Mucosa of descending colon (tissue), 3 donors: Measurements from ENCODE around the gene UNC80. TPM values are rescaled to one million over a fixed set of nuclear protein-coding genes. Genes with fewer than 3 reads are reported as not detected.

Source experiments
- ATAC-seq: fragments of 200-7000 bp; cut with Tn5 transposase; one replicate; pipeline ENCODE4 v1.9.1; 2020; ENCODE audit warnings: mild to moderate bottlenecking, moderate library complexity
- DNase-seq, 3 donors: peaks; one replicate each; pipeline ENCODE4 v3.0.0-alpha.2; 2020
- H3K36me3 ChIP-seq: fragments of 200-600 bp; one replicate; pipeline ENCODE4 v1.8.0; 2021; ENCODE audit warnings: low read depth, mild to moderate bottlenecking
- H3K4me1 ChIP-seq: fragments of 200-600 bp; one replicate; pipeline ENCODE4 v1.8.0; 2021; ENCODE audit warnings: low read depth, mild to moderate bottlenecking
- H3K4me3 ChIP-seq: fragments of 200-600 bp; one replicate; pipeline ENCODE4 v1.8.0; 2021; ENCODE audit warnings: mild to moderate bottlenecking
- H3K9me3 ChIP-seq: fragments of 200-600 bp; one replicate; pipeline ENCODE4 v1.8.0; 2021; ENCODE audit warnings: mild to moderate bottlenecking
- intact Hi-C, 2 donors: fragments of 100-400 bp; cut with DNase I in 1 of 2; cut with micrococcal nuclease in 1 of 2; formaldehyde crosslinking; loops; one replicate each; pipeline versions ENCODE4 v1.11.0 to v1.11.1; 2022; cut with DNase I, micrococcal nuclease
- total RNA-seq, 3 donors: library from RNA; stranded (reverse); fragmentation: NEBNext Ultra II Directional in 2 of 3; extraction: Animal tissue kit (Norgen Biotek cat#: 25700) in 2 of 3; gene quantifications; one replicate each; pipeline versions ENCODE4 v1.2.1 to v1.2.4, GENCODE V29; 2021 to 2023
- TF ChIP-seq, protein P1 (sequence below): fragments of 200-600 bp; IDR thresholded peaks from one replicate; pipeline ENCODE4 v1.8.0; 2022; ENCODE audit warnings: antibody characterized with exemption, mild to moderate bottlenecking
- donor health status: DM: no; HTN: no; CAD: no; lungs with moderate emphysema.
- donor health status: DM: no; HTN: no; CAD: no.
- donor health status: DM: no; HTN: yes; CAD: no.

UNC80 gene
- total RNA-seq, 3 donors from 2014 or later, result 0.09 to 1.6 (median 0.12) TPM

DNA sequence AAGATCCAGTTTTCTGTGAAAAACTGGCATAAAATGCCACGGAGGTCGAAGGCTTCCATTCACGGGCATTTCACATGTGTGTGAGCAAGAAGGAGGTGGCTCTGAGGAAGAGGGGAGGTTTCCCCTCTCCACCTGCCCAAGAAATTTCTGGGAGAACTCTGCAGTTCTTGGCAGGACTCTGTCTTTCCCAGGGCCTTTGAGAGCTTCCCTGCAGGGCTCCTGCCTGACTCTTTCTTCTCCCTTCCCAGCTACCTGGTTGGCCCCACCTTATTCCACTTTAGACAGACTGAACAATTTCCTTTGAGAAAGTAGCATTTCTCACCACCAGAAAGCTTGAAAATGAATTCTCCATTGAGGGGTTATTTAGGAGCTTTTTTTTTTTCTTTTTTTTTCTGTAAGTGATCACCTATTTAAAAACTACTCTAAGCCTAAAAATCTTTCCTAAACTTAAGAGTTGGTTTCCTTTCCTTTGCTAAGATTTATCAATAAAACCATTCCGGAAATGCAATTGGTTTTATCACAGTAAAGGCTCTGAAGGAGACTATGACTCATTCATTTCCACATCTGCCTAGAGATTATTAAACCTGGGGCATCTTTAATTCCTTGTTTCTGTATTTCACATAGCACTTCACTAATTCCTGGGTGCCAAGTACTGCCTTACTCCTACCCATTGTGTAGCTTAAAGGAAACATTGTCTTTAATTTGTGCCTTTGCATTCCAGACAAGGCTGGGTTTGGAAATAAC lies 59.3 kb downstream of the UNC80 start:
- intact Hi-C loops, result no loop called here
- H3K9me3 ChIP-seq, result no peaks in the 10 kb centered on the region
- no peaks in the 10 kb centered on the region for H3K36me3 ChIP-seq
- no peaks in the 10 kb centered on the region for H3K4me1 ChIP-seq
- no peak for DNase-seq
- TF ChIP-seq, protein P1, sequence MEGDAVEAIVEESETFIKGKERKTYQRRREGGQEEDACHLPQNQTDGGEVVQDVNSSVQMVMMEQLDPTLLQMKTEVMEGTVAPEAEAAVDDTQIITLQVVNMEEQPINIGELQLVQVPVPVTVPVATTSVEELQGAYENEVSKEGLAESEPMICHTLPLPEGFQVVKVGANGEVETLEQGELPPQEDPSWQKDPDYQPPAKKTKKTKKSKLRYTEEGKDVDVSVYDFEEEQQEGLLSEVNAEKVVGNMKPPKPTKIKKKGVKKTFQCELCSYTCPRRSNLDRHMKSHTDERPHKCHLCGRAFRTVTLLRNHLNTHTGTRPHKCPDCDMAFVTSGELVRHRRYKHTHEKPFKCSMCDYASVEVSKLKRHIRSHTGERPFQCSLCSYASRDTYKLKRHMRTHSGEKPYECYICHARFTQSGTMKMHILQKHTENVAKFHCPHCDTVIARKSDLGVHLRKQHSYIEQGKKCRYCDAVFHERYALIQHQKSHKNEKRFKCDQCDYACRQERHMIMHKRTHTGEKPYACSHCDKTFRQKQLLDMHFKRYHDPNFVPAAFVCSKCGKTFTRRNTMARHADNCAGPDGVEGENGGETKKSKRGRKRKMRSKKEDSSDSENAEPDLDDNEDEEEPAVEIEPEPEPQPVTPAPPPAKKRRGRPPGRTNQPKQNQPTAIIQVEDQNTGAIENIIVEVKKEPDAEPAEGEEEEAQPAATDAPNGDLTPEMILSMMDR, result no peak
- ATAC-seq, result no peak
- no peak overlapping the region for H3K4me3 ChIP-seq

DNA sequence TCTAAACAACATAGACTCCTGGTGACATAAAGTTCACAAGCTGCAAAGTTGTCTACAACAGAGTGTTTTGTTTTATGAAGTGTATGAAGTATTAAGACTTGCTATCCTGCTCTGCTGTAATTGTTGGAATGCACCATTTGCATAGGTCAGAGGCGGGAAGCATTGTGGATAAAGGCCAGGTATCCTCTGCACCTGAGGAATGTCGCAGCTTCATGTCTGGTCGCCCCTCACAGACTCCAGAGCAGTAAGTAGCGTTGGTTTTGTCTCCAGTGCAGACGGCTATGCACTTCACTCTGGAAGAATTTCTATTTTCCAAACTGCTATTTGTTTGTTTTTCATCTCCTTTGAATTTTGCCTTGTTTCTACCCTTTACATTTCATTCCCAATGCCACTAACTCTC lies 63.1 kb downstream of the UNC80 start:
- TF ChIP-seq, protein P1, result no peak
- Histone ChIP-seq H3K36me3 (no peaks in the 10 kb centered on the region), H3K9me3 (no peaks in the 10 kb centered on the region), H3K4me1 (no peaks in the 10 kb centered on the region), H3K4me3 (no peak overlapping the region)
- DNase-seq (no peak), ATAC-seq (no peak)
- intact Hi-C loops, result no loop called here

DNA sequence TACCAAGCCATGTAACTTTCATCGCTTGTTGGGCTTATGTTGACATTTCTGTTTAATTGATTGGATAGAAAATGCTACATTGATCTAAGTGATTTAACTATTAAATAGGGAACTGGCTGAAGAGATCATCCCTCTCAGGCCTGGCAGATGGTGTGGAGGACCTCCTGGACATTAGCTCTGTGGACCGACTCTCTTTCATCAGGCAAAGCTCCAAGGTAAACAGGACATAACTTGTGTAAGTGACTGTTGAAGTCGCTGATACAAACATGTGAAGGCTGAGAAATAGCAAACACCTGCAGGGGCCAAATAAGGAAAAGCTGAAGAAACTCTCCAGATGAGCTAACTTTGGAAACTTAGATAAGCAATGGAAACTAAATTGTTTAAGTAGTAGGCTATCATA lies 68.8 kb downstream of the UNC80 start:
- no peak for ATAC-seq
- no peaks in the 10 kb centered on the region for H3K4me1 ChIP-seq
- no peaks in the 10 kb centered on the region for H3K36me3 ChIP-seq
- H3K9me3 ChIP-seq, result no peaks in the 10 kb centered on the region
- H3K4me3 ChIP-seq, result no peak overlapping the region
- intact Hi-C loops, result no loop called here
- DNase-seq, result no peak
- TF ChIP-seq, protein P1, result no peak

DNA sequence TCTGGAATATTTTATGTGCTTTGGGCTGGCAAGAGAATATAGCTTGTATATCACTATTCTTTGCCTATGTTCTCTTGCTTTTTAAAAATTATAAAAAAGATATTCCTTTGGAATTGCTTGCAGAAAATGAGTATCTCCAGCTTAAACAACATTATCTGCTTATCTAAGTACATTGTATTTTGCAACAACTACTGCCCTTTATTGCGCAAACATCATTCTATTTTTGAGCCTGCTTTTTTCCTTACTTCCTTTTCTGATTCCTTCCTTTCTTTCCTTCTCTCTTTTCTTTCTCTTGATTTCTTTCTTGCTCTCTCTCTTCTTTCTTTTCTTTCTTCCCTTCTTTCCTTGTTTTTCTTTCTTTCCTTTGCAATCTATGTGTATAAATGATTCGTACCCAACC lies 74.0 kb downstream of the UNC80 start:
- H3K4me1 ChIP-seq, result no peaks in the 10 kb centered on the region
- DNase-seq (no peak), ATAC-seq (no peak)
- TF ChIP-seq, protein P1, result no peak
- H3K4me3 ChIP-seq, result no peak overlapping the region
- no peaks in the 10 kb centered on the region for H3K9me3 ChIP-seq
- H3K36me3 ChIP-seq, result no peaks in the 10 kb centered on the region
- intact Hi-C loops, result no loop called here

DNA sequence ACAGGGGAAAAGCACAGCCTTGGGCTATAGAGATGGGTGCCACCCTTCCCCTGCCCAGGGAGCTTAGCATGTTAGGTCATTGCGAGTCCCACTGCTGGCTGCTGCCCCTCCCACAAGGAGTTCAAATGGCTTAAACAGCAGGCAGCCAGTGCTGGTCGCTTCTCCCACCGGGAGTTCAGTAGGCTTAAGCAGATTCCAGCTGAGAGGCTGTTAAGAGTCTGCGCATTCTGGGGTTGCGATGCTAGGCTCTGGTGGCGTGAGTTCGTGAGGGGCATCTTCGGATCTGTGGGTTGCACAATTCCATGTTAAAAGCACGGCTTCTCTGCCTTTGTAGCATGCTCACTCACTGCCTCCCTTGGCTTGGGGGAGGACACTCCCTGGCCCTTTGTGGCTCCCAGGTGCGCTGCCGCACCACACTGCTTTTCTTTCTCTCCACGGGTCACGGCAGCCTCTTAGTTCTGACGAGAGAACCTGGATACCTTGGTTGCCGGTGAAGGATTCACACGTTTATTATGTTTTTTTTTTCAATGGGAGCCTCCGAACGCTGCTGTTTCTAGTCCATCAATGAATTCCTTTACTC lies 93.2 kb downstream of the UNC80 start:
- ATAC-seq (no peak), DNase-seq (no peak)
- Histone ChIP-seq H3K9me3 (no peaks in the 10 kb centered on the region), H3K4me3 (no peak overlapping the region), H3K36me3 (no peaks in the 10 kb centered on the region), H3K4me1 (no peaks in the 10 kb centered on the region)
- TF ChIP-seq, protein P1, result no peak
- intact Hi-C loops, result no loop called here
